ENCODE measurements around the gene CNKSR1.

The CNKSR1 gene

DNA sequence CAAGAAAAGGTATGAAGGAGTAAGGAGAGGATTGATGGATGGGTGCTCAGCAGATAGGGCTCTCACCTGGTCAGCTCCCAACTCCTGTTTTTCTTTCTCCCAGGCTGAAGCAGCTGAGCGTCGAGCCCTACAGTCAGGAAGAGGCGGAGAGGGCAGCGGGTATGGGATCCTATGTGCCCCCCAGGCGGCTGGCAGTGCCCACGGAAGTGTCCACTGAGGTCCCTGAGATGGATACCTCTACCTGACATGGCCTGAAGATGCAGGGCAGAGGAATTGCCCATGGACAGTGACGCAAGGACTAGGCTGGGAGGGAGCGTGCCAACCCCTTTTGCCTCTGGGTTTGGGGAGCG, 6.8 kb upstream of the CNKSR1 start:
- Histone ChIP-seq H3K9ac (ENCODE audit: low read depth, low read length) (peak overlapping the region; percentile 83), H3K27me3 (ENCODE audit: insufficient read depth, low read length, poor library complexity) (peaks cover 3% of the 10 kb centered on the region), H2AFZ (ENCODE audit: low read depth, low read length) (peak overlapping the region; percentile 95), H3K79me2 (ENCODE audit: insufficient read depth, low read length) (peaks cover 3% of the 10 kb centered on the region; the same call in 1 of the 2 replicates), H4K20me1 (ENCODE audit: insufficient read depth, low read length) (no peaks in the 10 kb centered on the region), H3K4me2 (ENCODE audit: insufficient read depth, low read length) (peak overlapping the region; percentile 81), H3K4me3 (ENCODE audit: low read depth in 1 of 2, low read length in 2 of 2) (peak overlapping the region; percentile 56 to 84; a peak in 3 of 4 replicates), H3K4me1 (ENCODE audit: insufficient read depth, low read length) (peaks cover 23% of the 10 kb centered on the region), H3K9me3 (ENCODE audit: insufficient read depth, low read length, severe bottlenecking) (no peaks in the 10 kb centered on the region), H3K36me3 (ENCODE audit: insufficient read depth, low read length) (peaks cover 5% of the 10 kb centered on the region), H3K27ac (ENCODE audit: low read length) (peak overlapping the region; percentile 45; the same call in 1 of the 2 replicates)
- ATAC-seq (ENCODE audit: insufficient read depth, low read depth) (no peak), DNase-seq (no peak)
- no peak for TF ChIP-seq EZH2 (IDR thresholded peaks at IDR 0.05; ENCODE audit: borderline replicate concordance, low read depth, low read length, severe bottlenecking)
- TF ChIP-seq CTCF (IDR thresholded peaks at IDR 0.05; ENCODE audit: borderline replicate concordance, extremely low read depth, low read length, poor library complexity, severe bottlenecking), result no peak

DNA sequence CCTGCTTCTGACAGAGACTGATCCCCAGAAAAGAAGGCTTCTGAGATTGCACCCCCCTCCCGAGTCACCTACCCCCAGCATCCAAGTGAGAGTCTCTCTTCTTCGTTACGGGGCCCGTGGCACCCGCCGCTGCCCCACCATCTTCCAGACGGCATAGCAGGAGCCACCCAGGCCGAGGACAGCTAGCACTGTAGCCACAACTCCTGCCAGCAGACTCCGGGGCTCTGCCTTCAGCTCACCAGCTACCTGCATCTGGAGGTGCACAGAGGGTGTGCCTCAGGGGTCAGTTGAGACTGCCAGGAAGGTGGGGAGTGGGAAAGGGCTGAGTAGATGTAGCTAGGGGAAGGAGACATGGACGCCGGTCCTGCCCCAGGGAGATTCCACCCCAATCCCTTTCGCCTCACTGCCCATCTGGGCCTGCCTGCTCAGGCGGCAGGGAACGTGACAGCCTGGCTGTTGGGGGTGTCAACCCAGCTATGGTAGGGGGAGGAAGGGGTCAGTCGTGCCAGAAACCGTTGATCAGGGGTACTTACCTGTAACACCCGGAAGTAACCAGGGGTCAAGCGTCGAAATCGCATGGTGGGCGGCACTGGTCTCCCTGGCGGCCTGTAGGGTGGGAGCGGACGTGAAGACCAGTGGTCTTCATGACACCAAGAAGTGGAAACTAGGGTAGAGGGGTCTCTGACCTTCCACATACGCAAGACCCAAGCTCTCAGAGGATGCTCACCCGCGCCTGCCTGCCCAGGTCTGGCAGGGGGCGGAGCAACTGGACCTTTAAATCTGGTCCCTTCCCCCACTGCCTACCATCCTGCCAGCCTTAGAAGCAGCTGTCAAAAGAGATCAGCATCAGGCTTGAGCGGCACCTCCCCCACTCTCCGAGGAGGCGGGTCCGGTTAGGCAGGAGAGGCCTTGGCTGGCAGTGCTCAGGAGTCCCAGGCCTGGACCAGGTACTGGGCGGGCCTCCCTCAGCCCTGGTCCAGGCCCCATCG, 5.9 kb upstream of the CNKSR1 start, which contains the start of gene ZNF593OS:
Gene ZNF593OS (minus strand): TSS at position 749 of the 989 bp plus-strand sequence. CDS start 171 bp downstream, at position 578.
- H3K36me3 ChIP-seq (ENCODE audit: insufficient read depth, low read length), result peaks cover 5% of the 10 kb centered on the region
- peak within 1 kb of the TSS; percentile 45; the same call in 1 of the 2 replicates for H3K27ac ChIP-seq (ENCODE audit: low read length)
- H2AFZ ChIP-seq (ENCODE audit: low read depth, low read length), result no peak within 1 kb of the TSS
- H3K9me3 ChIP-seq (ENCODE audit: insufficient read depth, low read length, severe bottlenecking), result no peaks in the 10 kb centered on the region
- DNase-seq (no peak), ATAC-seq (ENCODE audit: insufficient read depth, low read depth) (no peak)
- peaks cover 3% of the 10 kb centered on the region for H3K27me3 ChIP-seq (ENCODE audit: insufficient read depth, low read length, poor library complexity)
- peak within 1 kb of the TSS; percentile 81 for H3K4me2 ChIP-seq (ENCODE audit: insufficient read depth, low read length)
- peak within 1 kb of the TSS in 1 of 2 experiments; percentile 84; a peak in 2 of 4 replicates for H3K4me3 ChIP-seq (ENCODE audit: low read depth in 1 of 2, low read length in 2 of 2)
- H3K79me2 ChIP-seq (ENCODE audit: insufficient read depth, low read length), result peaks cover 3% of the 10 kb centered on the region; the same call in 1 of the 2 replicates
- peaks cover 23% of the 10 kb centered on the region for H3K4me1 ChIP-seq (ENCODE audit: insufficient read depth, low read length)
- TF ChIP-seq CTCF (IDR thresholded peaks at IDR 0.05; ENCODE audit: borderline replicate concordance, extremely low read depth, low read length, poor library complexity, severe bottlenecking) (no peak), EZH2 (IDR thresholded peaks at IDR 0.05; ENCODE audit: borderline replicate concordance, low read depth, low read length, severe bottlenecking) (no peak)
- peak within 1 kb of the TSS; percentile 83 for H3K9ac ChIP-seq (ENCODE audit: low read depth, low read length)
- no peaks in the 10 kb centered on the region for H4K20me1 ChIP-seq (ENCODE audit: insufficient read depth, low read length)

DNA sequence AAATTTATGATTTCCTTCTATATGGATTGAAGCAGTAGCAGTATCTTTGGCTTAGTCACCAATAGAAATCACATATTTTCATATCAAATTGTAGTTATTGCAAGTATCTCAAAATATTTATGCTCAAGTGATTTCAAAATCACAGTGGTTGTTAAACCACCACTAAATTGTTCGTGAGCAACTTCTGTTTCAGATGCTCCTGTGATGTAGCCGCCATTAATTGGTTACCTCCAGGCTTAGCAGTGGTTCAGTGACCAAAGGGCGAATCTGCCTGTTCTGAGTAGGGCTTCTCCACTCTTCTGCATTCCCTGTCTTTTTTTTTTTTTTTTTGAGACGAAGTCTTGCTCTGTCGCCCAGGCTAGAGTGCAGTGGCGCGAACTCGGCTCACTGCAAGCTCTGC, 1.9 kb upstream of the CNKSR1 start:
- Histone ChIP-seq H3K4me2 (ENCODE audit: insufficient read depth, low read length) (no peak overlapping the region), H3K4me1 (ENCODE audit: insufficient read depth, low read length) (peaks cover 12% of the 10 kb centered on the region), H4K20me1 (ENCODE audit: insufficient read depth, low read length) (no peaks in the 10 kb centered on the region), H3K9ac (ENCODE audit: low read depth, low read length) (no peak overlapping the region), H3K79me2 (ENCODE audit: insufficient read depth, low read length) (peaks cover 2% of the 10 kb centered on the region; the same call in 1 of the 2 replicates), H3K4me3 (ENCODE audit: low read depth in 1 of 2, low read length in 2 of 2) (no peak overlapping the region), H3K9me3 (ENCODE audit: insufficient read depth, low read length, severe bottlenecking) (no peaks in the 10 kb centered on the region), H3K27me3 (ENCODE audit: insufficient read depth, low read length, poor library complexity) (no peaks in the 10 kb centered on the region), H3K36me3 (ENCODE audit: insufficient read depth, low read length) (peaks cover 5% of the 10 kb centered on the region), H3K27ac (ENCODE audit: low read length) (no peak overlapping the region), H2AFZ (ENCODE audit: low read depth, low read length) (no peak overlapping the region)
- ATAC-seq (ENCODE audit: insufficient read depth, low read depth) (no peak), DNase-seq (no peak)
- TF ChIP-seq EZH2 (IDR thresholded peaks at IDR 0.05; ENCODE audit: borderline replicate concordance, low read depth, low read length, severe bottlenecking) (no peak), CTCF (IDR thresholded peaks at IDR 0.05; ENCODE audit: borderline replicate concordance, extremely low read depth, low read length, poor library complexity, severe bottlenecking) (no peak)

Measured in DND-41 (cell line).